ENCODE results near the gene DYNC2I2.
"Not testable (repeated sequence)": the region's sequence is repeated elsewhere in the genome, so short reads cannot be mapped to it uniquely, and the experiment has no call there.

Gene DYNC2I2

GRCh38 chr9:128685636-128686489, 29.2 kb upstream of the DYNC2I2 start:
- DNase-seq = no peak

DNA sequence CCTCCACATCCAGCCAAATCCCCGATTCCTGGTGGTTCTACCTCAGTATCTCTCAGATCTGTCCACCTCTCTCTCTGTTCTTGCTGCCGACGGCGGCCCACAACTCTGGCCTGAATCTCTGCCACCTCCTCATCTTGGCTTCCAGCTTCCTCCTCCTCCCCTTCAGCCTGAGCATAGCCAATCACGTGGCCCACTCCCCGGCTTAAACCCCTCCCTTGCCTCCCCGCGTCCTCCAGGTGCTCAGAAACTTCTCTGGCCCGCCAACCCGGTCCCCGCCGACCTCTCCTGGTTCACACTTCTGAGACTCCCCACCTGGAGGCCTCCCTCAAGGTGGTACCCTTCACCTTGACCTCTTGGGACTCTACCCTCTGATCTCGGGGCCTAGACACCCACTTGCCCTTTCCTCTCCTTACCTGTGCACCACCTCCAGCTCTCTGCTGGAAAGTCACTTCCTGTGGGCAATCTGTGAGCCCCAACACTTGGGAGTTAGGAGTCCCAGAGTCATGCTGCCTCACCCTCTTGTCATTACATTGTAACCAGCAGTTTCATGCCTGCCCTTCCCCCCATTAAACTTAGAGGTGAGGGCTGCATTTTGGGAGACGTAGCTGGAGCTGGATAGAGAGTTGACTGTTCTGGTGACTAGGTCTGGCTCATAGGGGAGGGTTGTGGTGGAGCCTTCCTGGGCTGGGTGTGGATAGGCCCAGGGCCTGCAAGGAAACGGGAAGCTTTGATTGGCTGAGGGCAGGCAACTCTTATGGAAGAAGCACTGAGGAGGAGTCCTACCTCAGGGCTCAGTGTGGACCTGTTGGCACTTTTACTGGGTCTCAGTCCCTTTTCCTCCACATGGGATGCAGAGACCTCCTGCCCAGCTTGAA, 27.9 kb upstream of the DYNC2I2 start:
- DNase-seq = no peak

GRCh38 chr9:128684065-128684324, 27.3 kb upstream of the DYNC2I2 start:
- no peak for DNase-seq

DNA sequence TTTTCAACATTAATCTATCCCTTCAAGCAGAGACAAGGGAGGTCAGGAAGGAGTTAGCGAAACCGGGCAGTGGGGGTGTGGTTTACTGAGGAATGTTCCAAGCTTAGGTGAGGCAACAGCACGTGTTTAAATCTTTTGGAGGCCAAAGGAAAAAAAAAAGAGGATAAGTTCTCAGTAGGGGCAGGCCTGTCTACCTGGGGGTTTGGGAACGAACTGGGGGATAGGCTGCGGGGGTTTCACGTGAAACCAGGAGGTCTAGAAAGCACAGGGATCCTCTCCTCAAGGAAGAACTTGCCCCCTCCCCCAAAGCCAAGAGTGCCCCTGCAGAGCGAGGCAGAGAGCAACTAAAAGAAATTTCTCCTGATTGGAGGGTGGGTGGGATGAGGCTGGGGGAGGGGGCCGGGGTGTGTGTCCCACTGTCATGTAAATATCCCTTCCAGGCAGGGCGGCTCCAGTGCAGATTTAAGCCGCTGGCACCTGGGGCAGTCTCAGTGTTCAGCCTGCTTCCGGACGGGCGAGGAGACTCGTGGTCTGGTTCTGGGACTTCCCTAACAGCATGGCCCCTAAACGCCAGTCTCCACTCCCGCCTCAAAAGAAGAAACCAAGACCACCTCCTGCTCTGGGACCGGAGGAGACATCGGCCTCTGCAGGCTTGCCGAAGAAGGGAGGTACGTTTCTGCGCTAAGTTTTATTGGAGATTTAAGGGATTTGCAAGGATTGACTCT, 26.9 kb upstream of the DYNC2I2 start:
- DNase-seq = no peak

- DNase-seq = no peak
Measured at GRCh38 chr9:128677794-128678193, 21.1 kb upstream of the DYNC2I2 start.

DNA sequence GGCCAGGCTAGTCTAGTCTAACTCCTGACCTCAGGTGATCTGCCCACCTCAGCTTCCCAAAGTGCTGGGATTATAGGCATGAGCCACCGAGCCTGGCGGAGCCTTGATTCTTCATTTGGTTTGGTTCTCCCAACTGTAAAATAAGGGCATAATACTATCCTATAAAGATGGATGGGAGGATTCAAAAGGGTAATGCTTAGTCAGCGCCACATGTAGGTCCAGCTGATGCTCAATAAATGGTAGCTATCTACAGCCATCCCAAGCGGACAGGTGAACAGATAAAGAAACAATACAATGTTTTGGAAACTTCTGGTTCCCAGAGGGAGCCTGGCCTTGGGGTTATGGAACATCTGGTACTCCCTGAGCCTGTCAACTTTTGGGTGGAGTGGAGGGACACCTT, 18.7 kb upstream of the DYNC2I2 start:
- no peak for DNase-seq

DNA sequence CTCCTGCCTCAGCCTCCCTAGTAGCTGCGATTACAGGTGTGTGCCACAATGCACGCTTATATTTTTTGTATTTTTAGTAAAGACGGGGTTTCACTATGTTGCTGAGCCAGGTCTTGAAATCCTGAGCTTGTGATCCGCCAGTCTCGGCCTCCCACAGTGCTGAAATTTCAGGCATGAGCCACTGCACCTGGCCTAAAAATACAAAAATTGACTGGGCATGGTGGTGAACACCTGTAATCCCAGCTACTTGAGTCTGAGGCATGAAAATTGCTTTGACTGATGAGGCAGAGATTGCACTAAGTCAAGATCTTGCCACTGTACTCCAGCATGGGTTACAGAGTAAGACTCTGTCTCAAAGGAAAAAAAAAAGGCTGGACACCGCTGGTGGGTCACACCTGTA, 13.1 kb upstream of the DYNC2I2 start:
- DNase-seq = no peak

DNA sequence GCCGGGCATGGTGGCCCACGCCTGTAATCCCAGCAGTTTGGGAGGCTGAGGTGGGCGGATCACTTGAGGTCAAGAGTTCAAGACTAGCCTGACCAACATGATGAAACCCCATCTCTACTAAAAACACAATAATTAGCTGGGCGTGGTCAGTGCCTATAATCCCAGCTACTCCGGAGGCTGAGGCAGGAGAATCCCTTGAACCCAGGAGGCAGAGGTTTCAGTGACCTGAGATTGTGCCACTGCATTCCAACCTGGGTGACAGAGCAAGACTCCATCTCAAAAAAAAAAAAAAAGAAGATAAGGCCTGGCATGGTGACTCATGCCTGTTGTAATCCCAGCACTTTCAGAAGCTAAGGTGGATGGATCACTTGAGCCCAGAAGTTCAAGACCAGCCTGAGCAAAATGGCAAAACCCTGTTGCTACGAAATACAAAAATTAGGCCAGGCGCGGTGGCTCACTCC, 9.9 kb upstream of the DYNC2I2 start:
- not testable (repeated sequence) for DNase-seq

DNA sequence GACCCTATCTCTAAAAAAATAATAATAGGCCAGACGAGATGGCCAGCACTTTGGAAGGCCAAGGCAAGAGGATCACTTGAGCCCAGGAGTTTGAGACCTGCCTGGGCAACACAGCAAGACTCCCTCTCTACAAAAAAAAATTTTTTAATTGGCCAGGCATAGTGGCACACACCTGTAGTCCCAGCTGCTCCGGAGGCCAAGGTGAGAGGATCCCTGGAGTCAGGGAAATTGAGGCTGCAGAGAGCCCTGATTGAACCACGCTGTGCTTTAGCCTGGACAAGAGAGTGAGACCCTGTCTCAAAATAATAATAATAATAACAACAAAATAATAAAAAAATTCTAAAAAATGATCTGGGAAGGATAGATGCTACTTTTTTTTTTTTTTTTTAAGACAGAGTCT, 1.1 kb upstream of the DYNC2I2 start:
- no peak for DNase-seq

DNA sequence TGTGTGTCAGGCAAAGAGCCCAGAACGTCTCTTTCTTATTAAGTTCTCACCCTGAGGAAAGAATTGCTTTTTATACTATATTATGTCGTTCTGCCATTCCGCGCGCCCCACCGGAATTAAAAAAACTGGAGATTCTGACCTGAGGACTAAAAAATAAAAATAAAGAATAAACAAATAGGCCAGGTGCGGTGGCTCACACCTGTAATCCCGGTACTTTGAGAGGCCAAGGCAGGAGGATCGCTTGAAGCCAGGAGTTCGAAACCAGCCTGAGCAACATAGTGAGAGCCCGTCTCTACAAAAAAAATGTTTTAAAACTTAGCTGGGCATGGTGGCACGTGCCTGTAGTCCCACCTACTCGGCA, 677 bp upstream of the DYNC2I2 start:
- no peak for DNase-seq

- DNase-seq = no peak
Measured at GRCh38 chr9:128654481-128654880, 2.2 kb downstream of the DYNC2I2 start.

- DNase-seq = no peak
Measured at GRCh38 chr9:128653908-128654307, 2.7 kb downstream of the DYNC2I2 start.

- no peak for DNase-seq
Measured at GRCh38 chr9:128651798-128652197, 4.8 kb downstream of the DYNC2I2 start.

DNA sequence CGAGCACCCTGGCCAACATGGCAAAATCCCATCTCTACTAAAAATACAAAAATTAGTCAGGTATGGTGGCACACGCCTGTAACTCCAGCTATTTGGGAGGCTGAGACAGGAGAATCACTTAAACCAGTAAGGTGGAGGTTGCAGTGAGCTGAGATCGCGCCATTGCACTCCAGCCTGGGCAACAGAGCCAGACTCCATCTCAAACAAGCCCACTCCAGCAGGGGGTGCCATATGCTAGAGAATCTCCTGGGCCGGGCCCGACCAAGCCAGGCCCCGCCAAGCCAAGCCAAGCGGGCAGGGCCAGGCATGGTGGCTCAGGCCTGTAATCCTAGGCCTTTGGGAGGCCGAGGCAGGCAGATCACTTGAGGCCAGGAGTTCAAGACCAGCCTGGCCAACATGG, 8.4 kb downstream of the DYNC2I2 start:
- not testable (repeated sequence) for DNase-seq

DNA sequence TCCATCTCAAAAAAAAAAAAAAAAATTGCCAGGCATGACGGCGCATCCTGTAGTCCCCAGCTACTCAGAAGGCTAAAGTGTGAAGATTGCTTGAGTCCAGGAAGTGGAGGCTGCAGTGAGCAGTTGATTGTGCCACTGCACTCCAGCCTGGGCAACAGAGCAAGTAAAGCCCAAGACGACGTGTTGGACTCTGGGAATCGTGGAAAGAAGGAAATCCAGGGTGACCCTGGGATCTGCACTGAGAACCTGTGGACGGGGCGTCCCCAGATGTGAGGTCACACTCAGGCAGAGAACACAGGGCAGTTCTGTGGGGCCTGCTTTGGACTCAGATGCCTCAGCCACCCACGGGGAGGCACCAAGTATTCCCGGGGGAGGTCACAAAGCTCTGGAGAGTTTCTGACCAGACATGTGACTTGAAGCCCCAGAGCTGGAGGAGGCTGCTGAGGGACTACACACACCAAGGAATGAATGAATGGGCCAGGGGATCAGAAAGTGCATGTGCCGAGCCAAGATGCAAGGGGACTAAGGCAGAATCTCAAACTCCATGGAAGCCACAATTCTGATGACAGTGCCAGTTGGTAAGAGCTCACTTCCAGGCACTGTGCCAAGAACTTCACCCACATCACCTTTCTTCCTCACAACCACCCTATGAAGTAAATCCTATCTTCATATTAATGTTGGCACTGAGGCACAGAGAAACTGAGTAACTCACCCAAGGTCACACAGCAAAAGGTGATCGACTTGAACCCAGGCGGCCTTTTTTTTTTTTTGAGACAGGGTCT, 12.9 kb downstream of the DYNC2I2 start:
- peak; percentile 21 for DNase-seq

- DNase-seq = no peak
Measured at GRCh38 chr9:128642675-128643245, 13.9 kb downstream of the DYNC2I2 start.

GRCh38 chr9:128640603-128641002, 16.0 kb downstream of the DYNC2I2 start:
- no peak for DNase-seq

GRCh38 chr9:128638580-128638979, 18.1 kb downstream of the DYNC2I2 start:
- DNase-seq = no peak

DNA sequence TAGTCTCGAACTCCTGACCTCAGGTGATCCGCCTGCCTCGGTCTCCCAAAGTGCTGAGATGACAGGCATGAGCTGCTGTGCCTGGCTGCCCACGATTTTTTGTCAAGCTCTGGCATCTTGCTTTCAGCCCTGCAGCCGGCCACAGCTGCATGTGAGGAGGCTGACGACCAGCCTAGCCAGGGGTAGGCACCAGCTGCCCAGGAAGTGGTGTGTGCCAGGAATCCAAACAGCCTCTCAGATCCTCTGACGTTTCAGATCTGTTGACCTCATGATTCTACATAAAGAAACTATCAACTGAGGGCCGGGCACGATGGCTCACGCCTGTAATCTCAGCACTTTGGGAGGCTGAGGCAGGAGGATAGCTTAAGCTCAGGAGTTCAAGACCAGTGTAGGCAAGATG, 19.0 kb downstream of the DYNC2I2 start:
- no peak for DNase-seq

- DNase-seq = peak; percentile 29
Measured at GRCh38 chr9:128636556-128637530, 19.8 kb downstream of the DYNC2I2 start.

DNA sequence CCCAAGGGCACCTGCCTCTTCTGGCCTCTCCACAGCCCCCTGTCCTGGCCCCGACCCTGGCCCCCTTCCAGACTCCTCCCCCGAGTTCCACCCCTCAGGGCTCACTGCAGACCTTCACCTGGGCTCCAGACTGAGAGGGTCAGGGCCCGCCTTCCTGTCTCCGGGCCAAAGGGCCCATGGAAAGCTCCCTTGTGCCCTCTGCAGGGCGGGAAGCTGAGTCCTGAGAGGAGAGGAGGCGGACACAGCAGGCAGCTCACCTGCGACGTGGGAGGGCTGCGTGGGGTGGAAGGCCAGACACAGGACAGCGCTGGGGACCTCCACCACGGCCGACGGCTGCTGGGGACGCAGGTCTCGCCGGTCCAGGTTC, 20.6 kb downstream of the DYNC2I2 start:
- DNase-seq = no peak

Measured in NCI-H345 (cell line).